Erythroblast (primary cell): ENCODE data around the gene SGSM1.

Experiments used
- GATA1 ChIP-seq: IDR thresholded peaks from 2 replicates; pipeline ENCODE4 v1.6.1; 2011; ENCODE audit warnings: low read depth, mild to moderate bottlenecking, control low read depth, low read length, moderate library complexity
- POLR2A ChIP-seq: IDR thresholded peaks from 2 replicates; pipeline ENCODE4 v1.6.1; 2011; ENCODE audit warnings: mild to moderate bottlenecking, low read length

GRCh38 chr22:24905909-24906308 lies 99.9 kb downstream of the SGSM1 start:
- TF ChIP-seq POLR2A, result no peak
- TF ChIP-seq GATA1, result no peak
